ENCODE results near the gene ANKS1B.

ANKS1B gene

DNA sequence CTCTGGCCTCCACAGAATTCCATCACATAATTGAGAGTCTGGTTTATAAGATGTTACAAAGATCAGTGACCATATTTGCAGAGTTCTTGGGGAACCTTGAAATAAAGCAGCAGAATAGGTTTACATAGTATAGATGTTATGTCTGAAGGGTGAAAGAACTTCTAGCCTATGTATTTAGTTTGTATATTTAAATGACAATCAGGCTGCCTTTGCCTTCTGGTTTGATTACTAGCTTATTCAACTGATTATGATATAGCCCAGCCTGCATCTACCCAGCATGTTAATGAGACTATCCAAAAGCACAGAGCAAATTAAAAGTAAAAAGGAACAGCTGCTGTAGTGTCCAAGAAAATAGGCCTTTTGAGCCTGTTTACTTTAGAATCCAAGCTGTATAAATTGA is 1254.3 kb downstream of the ANKS1B start:
- no peak for DNase-seq (ENCODE audit: low spot score)

DNA sequence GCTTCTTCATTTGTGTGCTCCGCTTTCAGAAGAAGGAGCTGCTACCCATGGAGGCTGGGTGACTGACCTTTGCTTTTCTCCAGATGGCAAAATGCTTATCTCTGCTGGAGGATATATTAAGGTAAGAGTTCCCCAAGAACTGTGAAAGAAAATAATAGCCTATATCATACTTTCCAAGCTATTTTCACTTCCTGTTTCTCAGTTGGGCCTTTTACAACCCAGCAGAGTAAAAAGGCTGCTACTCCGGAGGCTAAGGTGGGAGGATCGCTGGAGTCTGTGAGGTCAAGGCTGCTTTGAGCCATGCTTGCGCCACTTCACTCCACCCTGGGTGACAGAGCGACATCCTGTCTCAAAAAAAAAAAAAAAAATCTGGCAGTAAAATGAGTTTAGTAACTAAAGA is 1257.5 kb downstream of the ANKS1B start:
- no peak for DNase-seq (ENCODE audit: low spot score)

DNA sequence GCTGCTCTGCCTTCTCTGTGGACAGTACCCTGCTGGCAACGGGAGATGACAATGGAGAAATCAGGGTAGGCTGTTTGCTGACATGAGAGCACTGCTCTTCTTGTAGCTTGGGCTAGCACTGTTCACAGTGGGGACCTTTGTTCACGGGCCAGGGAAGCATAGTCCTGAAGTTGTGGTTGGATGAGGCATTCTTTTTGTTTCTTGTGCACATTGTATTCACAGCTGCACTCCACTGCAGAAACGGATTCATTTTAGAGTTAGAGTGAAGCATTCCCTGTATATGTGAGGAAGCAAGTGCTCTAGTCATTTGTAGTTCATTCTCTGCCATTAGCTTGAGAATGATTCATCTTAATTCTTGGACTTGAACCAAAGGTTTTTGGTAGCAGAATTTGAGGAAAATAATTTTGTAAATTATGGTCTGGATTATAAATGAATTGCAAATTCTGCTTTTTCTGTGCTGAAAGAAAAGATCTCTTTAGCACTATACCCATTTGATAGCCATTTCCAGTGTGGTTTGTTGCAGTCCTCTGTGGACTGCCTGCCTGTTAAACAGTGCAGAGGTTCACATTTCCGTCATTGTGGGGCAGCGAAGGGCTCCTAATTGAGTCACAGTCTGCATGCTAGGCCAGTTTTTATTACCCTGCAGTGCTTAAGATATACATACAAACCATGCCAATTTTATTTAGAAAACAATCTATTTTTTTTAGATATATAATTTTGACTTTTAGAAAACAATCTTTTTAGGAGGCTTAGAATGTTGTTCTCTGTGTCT is 1259.1 kb downstream of the ANKS1B start:
- DNase-seq (ENCODE audit: low spot score) = peak; percentile 81

DNA sequence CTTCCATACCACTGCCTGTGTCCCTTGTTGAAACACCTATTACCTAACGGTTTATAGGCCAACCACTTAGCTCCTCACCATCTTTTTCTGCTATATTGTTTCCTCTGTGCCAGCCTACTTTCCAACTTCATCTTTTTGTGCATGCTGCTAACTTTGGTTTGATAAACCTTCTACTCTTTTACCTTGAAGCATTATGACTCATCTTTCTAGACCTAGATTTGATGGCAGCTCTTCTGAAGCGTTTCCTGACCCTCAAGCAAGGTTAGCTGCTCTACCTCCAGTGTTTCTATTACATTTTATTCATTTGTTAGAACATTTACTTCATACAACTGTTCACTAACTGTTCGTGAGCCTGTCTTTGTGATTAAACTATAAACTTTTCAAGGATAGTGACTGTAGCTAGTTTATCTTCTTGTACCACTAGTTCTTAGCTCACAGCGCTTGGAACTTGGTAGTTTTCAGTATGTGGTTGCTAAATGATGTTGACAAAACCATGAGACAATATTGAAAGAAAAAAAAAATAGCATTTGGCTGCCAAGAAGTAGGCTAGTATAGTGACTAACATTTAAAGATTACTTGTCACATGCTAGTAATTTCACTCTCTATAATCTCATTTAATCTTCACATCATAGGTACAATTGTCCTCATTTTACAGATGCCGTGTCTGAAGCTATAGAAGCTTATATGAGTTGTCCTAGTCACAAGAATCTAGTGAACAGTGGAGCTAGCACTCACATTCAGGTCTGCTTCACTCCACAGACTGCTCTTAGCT is 1260.2 kb downstream of the ANKS1B start:
- no peak for DNase-seq (ENCODE audit: low spot score)

DNA sequence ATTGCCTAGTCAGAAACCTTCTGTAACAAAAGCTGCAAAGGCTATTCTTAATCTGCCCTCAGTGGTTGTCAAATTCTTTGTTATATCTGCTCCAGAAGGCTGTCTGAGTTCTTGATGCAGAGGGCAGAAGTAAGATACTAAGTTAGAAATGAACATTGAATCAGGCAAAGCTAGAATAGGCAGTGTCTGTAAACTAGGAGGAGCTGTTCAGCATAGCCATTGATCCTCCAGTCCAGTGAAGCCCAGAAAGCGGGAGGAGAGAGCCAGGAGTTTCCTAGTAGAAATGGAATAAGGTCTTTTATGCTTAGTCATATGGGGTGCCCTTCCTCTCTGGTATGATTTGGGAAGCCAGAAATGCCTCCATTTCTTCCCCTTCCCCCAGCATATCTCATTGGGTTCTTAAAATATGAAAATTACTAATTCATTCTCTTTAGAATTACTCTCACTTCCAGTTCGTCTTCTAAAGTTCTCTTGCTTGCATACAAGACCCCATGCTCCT is 1263.5 kb downstream of the ANKS1B start:
- no peak for DNase-seq (ENCODE audit: low spot score)

DNA sequence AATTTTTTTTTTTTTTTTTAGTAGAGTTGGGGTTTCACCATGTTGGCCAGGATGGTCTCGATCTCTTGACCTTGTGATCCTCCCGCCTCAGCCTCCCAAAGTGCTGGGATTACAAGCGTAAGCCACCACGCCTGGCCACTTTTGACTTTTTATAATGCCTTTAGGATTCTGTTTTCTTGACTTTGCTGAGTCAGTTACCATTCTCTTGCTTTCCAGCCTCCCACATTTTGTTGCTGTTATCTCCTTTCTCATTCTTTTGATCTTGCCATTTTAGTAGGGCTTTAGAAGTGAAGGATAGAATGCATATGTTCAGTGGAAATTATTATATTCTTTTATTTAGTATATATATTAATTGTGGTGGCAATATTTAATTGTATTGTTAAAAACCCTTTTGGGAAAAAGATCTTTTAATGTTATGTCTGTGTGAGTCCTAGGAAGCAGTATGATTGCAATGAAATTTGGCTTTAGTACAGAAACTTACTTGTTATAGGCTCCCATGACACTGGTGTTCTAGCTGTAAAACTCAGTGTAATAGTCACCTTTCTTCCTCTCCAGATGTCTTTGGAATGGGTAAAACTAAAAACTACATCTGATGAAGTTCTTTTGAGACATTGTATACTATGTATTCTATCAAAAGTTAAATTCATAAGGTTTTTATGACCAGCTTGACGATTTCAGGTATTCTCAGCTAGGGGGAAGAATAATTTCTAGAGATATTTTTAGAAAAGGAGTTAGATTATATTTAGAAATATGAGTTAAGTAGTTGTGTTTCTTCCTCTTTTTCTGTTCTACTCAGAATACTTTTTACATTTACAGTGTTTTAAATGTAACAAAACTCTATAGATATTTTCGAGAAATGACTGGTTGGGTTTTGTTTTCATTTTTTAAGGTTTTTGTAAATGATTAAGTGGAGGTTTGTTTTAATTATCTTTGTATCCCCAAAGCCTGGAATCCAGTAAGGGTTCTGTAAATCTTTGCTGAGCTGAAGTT is 1264.9 kb downstream of the ANKS1B start:
- DNase-seq (ENCODE audit: low spot score) = no peak

DNA sequence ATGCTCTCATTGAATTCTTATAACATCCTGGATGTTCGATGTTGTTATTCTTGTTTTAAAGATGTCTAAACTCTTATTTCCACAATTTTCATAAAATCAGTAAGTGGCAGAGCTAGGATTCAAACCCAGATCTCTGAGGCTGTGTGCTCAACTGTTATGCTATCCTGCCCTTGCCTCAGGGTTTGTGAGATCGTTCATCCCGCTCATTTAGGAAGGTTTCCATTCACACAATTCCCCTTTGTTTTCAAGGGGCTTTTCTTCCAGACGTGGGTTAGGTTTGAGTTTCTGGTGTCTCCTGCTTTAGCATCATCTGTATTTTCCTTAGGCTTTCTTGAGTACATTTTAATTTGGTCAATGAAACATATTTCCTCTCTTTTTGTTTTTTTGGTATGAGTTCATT is 1270.3 kb downstream of the ANKS1B start:
- no peak for DNase-seq (ENCODE audit: low spot score)

DNA sequence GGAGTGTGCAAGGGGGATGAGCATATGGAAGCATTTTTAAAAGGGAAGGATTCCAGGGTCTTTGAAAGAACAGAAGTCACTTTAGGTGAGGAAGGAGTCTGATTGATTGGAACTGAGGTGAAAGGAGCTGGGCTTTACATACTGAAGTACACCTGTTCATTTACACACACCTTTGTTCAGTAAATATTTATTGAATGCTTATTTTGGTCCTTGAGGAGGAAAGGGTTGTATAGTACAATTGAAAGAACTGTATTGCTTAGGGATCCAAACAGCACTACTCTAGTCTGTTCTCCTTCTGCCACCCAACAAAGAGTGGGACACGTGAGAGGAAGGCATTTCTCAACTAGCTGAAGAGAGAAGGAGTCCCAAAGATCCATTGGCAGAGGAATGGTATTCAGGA is 1275.7 kb downstream of the ANKS1B start:
- DNase-seq (ENCODE audit: low spot score) = no peak

- DNase-seq (ENCODE audit: low spot score) = no peak
These were observed 1283.6 kb downstream of the ANKS1B start for GRCh38 chr12:98701166-98701565.

DNA sequence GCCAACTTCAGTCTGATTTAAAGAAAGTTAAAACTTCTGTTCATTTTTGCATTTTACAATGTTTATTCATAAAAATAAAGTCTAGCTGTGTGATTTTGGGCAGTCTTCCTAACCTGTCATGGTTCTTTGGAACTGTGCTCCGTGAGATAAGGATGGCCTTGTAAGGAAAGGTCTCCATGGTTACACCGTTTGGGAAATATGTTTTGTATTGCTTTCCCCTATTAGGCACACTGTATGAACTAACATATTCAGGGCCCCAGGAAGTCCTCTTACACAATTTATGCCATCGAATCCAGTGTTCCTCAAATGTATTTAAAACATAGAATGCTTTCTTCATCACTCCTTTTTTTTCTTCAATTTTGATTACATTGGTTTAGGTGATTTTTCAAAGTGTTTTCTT is 1285.2 kb downstream of the ANKS1B start:
- DNase-seq (ENCODE audit: low spot score) = no peak

GRCh38 chr12:98698603-98699463 is 1285.9 kb downstream of the ANKS1B start:
- DNase-seq (ENCODE audit: low spot score) = peak; percentile 74

DNA sequence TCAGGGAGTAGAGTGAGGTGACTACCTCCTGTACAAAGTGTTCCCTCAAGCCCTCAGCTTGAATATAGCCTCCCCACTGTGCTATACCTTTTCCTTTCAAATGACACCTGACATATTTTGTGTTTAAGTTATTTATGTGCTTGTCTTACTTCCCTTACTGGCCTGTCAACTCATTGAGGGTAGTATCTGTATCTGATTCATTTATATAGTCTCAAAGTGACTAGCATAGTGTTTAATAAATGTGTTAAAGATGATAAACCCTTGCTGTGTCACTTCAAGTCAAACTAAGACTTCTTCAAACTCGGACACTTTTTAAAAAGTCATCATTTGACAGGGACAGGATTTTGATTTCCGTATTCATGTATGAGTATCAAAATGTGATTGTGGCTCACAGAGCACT is 1287.5 kb downstream of the ANKS1B start:
- DNase-seq (ENCODE audit: low spot score) = no peak

DNA sequence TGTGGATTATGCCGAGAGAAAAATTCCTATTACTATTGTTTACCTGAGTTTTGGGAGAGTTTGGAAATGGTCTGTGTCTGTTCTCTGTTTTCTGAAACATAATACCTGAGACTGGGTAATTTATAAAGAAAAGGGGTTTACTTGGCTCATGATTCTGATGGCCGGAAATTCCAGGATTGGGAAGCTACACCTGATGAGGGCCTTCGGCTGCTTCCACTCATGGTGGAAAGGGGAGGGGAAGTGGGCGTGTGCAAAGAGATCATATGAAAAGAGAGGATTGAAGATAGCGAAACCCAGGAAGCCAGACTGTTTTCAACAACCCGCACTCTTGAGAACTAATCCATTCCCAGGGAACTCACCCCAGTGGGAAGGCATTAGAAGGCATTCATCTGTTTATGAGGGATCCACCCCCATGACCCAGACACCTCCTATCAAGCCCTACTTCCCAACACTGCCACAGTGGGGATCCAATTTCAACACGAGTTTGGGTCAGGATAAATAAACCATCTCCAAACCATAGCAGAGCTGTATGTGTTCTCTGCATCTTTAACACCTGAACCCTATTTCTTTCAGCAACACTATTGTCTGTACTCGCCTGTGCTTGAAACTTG is 1288.6 kb downstream of the ANKS1B start:
- DNase-seq (ENCODE audit: low spot score) = no peak

- DNase-seq (ENCODE audit: low spot score) = no peak
These were observed 1293.4 kb downstream of the ANKS1B start for GRCh38 chr12:98691351-98691750.

DNA sequence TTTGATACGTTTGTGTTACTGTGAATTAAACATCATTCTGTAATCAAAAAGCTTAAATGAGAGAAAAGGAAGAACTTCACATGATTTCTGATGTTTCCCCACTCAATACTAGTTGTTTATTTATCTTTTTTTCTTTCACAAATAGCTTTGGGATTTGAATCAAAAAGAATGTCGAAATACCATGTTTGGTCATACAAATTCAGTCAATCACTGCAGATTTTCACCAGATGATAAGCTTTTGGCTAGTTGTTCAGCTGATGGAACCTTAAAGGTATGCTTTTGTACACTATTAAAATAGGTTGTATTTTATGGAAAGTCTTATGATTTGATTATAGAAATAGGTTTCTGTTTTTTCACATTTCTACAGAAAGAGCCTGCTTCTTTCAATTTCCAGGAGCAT is 1298.1 kb downstream of the ANKS1B start:
- DNase-seq (ENCODE audit: low spot score) = no peak

Measured in GM03348 (cell line).